KMS-11 (cell line): ENCODE data around the gene SEC14L2.

Experiments used
- H2AFZ ChIP-seq: fragments of 200-600 bp; sonication (generic); 2 replicates; pipeline ENCODE4 v1.6.1; 2016; ENCODE audit warnings: antibody characterized with exemption, mixed run types, low read depth
- H3K27ac ChIP-seq: fragments of 200-600 bp; sonication (generic); 2 replicates; pipeline ENCODE4 v1.6.1; 2016; ENCODE audit warnings: mild to moderate bottlenecking, mixed run types
- H3K27me3 ChIP-seq: fragments of 200-600 bp; sonication (generic); 2 replicates; pipeline ENCODE4 v1.6.1; 2017; ENCODE audit warnings: mild to moderate bottlenecking, low read depth, mixed run types, moderate library complexity; ENCODE audit not compliant: insufficient read depth
- H3K36me3 ChIP-seq: fragments of 200-600 bp; sonication (generic); 2 replicates; pipeline ENCODE4 v1.6.1; 2017; ENCODE audit warnings: mild to moderate bottlenecking, mixed run types; ENCODE audit not compliant: insufficient read depth
- H3K4me1 ChIP-seq: fragments of 200-600 bp; sonication (generic); 2 replicates; pipeline ENCODE4 v1.6.1; 2016; ENCODE audit warnings: mild to moderate bottlenecking, low read depth, mixed run types; ENCODE audit not compliant: poor library complexity, severe bottlenecking
- H3K4me2 ChIP-seq: fragments of 200-600 bp; sonication (generic); 2 replicates; pipeline ENCODE4 v1.7.0; 2016; ENCODE audit warnings: mild to moderate bottlenecking, mixed run types
- H3K4me3 ChIP-seq: fragments of 200-600 bp; sonication (generic); IDR thresholded peaks from 2 replicates; pipeline ENCODE4 v1.6.1; 2017; ENCODE audit warnings: low read depth, low read length, mixed read lengths; ENCODE audit not compliant: insufficient read depth
- H3K79me2 ChIP-seq: fragments of 200-600 bp; sonication (generic); 2 replicates; pipeline ENCODE4 v1.6.1; 2016; ENCODE audit warnings: low read depth, mixed run types; ENCODE audit not compliant: insufficient read depth
- H3K9ac ChIP-seq: fragments of 200-600 bp; sonication (generic); 2 replicates; pipeline ENCODE4 v1.6.1; 2016; ENCODE audit warnings: mild to moderate bottlenecking, mixed run types
- H4K20me1 ChIP-seq: fragments of 200-600 bp; sonication (generic); 2 replicates; pipeline ENCODE4 v1.6.1; 2016; ENCODE audit warnings: mild to moderate bottlenecking, mixed run types; ENCODE audit not compliant: insufficient read depth
- TF ChIP-seq, protein P1 (sequence below): fragments of 200-600 bp; sonication (generic); conservative IDR thresholded peaks from 2 replicates; pipeline ENCODE4 v1.6.1; 2017; ENCODE audit warnings: low read depth, mild to moderate bottlenecking, antibody characterized with exemption, low read length, moderate library complexity, mixed read lengths

The SEC14L2 gene

DNA sequence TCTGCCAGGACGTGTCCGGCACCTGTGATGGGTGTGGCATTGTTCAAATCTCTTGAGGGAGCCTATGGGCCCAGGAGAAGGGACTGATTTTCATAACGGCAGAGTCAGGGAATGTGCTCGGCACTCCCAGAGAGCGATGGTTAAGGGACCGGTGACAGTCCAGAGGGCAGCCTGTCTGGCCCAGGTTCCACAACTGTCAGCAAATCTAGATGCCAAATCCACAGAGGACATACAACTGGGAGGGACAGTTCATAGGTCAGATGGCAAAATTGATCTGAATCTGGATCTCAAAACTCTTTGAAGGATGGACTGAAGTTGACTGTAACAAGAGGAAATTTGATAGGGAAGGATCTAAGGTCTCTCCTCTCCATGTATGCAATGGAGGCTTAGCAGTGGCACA lies 7.5 kb downstream of the SEC14L2 start:
- H3K4me2 ChIP-seq, result no peak overlapping the region

DNA sequence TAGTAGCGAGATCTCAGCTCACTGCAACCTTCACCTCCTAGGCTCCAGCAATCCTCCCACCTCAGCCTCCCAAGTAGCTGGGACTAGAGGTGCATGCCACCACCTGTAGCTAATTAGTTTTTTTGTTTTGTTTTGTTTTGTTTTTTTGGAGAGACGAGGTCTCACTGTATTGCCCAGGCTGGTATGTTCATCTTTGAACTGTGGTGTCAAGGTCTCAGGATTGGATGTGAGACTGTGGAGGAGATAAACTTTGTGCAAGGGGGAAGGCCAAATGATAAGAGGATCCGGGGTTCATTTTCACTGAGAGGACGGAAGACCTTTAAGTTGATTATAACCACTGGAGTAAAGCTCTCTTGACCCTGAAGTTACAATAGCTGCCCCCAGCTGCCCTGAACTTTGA lies 8.9 kb downstream of the SEC14L2 start:
- Histone ChIP-seq H3K4me1 (no peaks in the 10 kb centered on the region), H3K4me3 (no peak overlapping the region), H3K4me2 (no peak overlapping the region), H3K36me3 (no peaks in the 10 kb centered on the region), H4K20me1 (no peaks in the 10 kb centered on the region), H3K27me3 (no peaks in the 10 kb centered on the region), H2AFZ (no peak overlapping the region), H3K9ac (no peak overlapping the region), H3K27ac (no peak overlapping the region), H3K79me2 (no peaks in the 10 kb centered on the region)
- TF ChIP-seq, protein P1, sequence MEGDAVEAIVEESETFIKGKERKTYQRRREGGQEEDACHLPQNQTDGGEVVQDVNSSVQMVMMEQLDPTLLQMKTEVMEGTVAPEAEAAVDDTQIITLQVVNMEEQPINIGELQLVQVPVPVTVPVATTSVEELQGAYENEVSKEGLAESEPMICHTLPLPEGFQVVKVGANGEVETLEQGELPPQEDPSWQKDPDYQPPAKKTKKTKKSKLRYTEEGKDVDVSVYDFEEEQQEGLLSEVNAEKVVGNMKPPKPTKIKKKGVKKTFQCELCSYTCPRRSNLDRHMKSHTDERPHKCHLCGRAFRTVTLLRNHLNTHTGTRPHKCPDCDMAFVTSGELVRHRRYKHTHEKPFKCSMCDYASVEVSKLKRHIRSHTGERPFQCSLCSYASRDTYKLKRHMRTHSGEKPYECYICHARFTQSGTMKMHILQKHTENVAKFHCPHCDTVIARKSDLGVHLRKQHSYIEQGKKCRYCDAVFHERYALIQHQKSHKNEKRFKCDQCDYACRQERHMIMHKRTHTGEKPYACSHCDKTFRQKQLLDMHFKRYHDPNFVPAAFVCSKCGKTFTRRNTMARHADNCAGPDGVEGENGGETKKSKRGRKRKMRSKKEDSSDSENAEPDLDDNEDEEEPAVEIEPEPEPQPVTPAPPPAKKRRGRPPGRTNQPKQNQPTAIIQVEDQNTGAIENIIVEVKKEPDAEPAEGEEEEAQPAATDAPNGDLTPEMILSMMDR, result no peak

More for the DNA sequence above, 7.5 kb downstream of the SEC14L2 start:
- Histone ChIP-seq H3K4me1 (no peaks in the 10 kb centered on the region), H3K4me3 (no peak overlapping the region), H3K36me3 (no peaks in the 10 kb centered on the region), H4K20me1 (no peaks in the 10 kb centered on the region), H3K79me2 (no peaks in the 10 kb centered on the region), H3K9ac (no peak overlapping the region), H2AFZ (no peak overlapping the region), H3K27ac (no peak overlapping the region), H3K27me3 (no peaks in the 10 kb centered on the region)
- TF ChIP-seq, protein P1, result no peak

DNA sequence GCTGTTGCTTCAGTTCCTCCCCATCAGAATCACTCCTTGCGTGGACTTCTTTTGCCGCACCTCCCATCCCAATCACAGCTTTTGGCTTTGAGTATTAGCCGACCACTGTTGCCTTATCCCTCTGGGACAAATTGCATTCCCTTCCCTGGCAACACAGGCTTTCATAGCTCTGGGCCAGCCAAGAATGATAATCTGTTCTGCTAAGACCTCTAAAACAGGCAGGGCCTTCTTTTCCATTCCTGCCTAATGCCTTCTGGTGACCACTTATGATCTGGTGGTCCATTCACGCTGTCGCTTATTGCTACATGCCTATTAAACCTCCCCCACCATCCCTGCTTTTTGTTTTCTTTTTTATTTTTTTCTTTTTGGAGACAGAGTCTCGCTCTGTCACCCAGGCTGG lies 9.6 kb downstream of the SEC14L2 start:
- Histone ChIP-seq H3K9ac (no peak overlapping the region), H3K36me3 (no peaks in the 10 kb centered on the region), H3K4me2 (no peak overlapping the region), H2AFZ (no peak overlapping the region), H3K79me2 (no peaks in the 10 kb centered on the region), H3K4me3 (no peak overlapping the region), H3K4me1 (no peaks in the 10 kb centered on the region), H4K20me1 (no peaks in the 10 kb centered on the region), H3K27ac (no peak overlapping the region), H3K27me3 (no peaks in the 10 kb centered on the region)
- TF ChIP-seq, protein P1, result no peak

DNA sequence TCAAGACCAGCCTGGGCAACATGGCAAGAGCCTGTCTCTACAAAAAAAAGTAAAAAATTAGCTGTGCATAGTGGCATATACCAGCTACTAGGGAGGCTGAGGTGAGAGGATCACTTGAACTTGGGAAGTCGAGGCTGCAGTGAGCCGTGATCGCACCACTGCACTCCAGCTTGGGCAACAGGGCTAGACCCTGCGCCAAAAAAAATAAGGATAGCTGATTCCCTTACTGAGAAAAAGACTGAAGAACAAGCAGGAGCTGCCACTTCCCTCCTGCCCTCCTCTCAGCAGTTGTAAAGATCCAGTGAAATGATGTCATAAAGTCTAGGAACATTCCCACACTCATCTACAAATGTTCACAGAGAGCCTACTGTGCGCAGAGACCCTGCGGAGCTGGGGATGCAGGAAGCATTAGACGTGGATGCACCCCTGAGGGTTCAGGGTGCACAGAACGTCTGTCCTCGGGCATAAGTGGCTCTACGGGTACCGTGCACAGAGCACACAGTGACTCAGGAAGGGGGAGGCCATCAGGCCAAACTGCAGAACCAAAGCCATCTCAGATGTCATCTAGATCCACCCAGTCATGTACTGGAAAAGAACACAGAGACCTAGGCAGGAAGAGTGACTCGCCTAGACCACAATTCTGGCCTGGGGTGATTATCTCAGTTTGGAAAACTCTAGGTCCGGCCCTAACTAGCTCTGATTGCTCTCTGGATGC lies 11.7 kb downstream of the SEC14L2 start:
- H4K20me1 ChIP-seq, result no peaks in the 10 kb centered on the region
- no peak overlapping the region for H3K27ac ChIP-seq
- H3K4me1 ChIP-seq, result no peaks in the 10 kb centered on the region
- H2AFZ ChIP-seq, result no peak overlapping the region
- H3K27me3 ChIP-seq, result no peaks in the 10 kb centered on the region
- H3K4me3 ChIP-seq, result no peak overlapping the region
- TF ChIP-seq, protein P1, result no peak
- no peak overlapping the region for H3K9ac ChIP-seq
- no peak overlapping the region for H3K4me2 ChIP-seq
- H3K36me3 ChIP-seq, result no peaks in the 10 kb centered on the region
- H3K79me2 ChIP-seq, result no peaks in the 10 kb centered on the region
